Stimulated activated naive CD8-positive, alpha-beta T cell treated with anti-CD3 and anti-CD28 coated beads, Interleukin-15, Interleukin-2, amounts not matched to agents 100 ng/mL and 50 ng/mL, for 24 hours (primary cell): Measurements from ENCODE around the gene ECEL1.

Source experiments
- H3K27ac Mint-ChIP-seq: one replicate; pipeline ENCODE4 v1.8.0; 2021; ENCODE audit warnings: mild to moderate bottlenecking, mixed read lengths
- H3K27me3 Mint-ChIP-seq: one replicate; pipeline ENCODE4 v1.8.0; 2021; ENCODE audit warnings: mixed read lengths
- H3K36me3 Mint-ChIP-seq: one replicate; pipeline ENCODE4 v1.8.0; 2021; ENCODE audit warnings: low read depth, mixed read lengths
- H3K4me1 Mint-ChIP-seq: one replicate; pipeline ENCODE4 v1.8.0; 2021; ENCODE audit warnings: low read depth, mixed read lengths
- H3K4me3 Mint-ChIP-seq: one replicate; pipeline ENCODE4 v1.8.0; 2021; ENCODE audit warnings: mild to moderate bottlenecking, mixed read lengths
- H3K9me3 Mint-ChIP-seq: one replicate; pipeline ENCODE4 v1.8.0; 2021; ENCODE audit warnings: mixed read lengths

Gene ECEL1

DNA sequence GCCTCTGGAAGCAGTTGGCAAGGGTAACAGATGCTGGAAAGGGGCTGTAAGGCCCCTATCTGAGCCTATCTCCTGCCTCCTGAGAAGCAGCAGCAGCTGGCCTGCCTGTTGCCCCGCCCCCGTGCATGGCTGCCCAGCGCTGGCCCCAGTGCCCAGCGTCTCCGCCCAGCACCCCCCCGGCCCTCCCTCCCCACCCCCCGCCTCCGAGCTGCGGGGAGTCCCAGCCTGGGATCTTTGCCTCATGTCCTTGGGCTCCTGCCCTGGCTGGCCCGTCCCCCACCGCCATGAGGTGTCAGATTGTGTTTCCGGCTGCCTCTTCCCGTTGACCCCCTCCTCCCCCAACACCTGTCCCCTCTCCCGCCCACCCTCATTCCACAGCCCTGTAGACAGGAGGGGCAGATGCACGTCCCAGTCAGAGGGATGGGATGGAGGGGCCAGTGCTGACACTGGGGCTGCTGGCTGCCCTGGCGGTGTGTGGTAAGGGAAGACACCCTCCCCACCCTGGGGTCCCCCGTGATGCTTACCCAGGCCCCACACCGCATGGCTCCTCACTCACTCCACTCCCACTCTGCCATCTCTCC lies 38.2 kb upstream of the ECEL1 start, which contains the start of gene CHRND:
CHRND (plus strand) TSS at position 370 of the 581 bp plus-strand sequence; CDS start at position 426, 56 bp downstream.
- H3K27ac Mint-ChIP-seq = no peak within 1 kb of the TSS
- H3K4me3 Mint-ChIP-seq = no peak within 1 kb of the TSS
- peaks cover 30% of the 10 kb centered on the region for H3K27me3 Mint-ChIP-seq

GRCh38 chr2:232525199-232525598 lies 37.6 kb upstream of the ECEL1 start:
- no peaks in the 10 kb centered on the region for H3K9me3 Mint-ChIP-seq
- H3K27me3 Mint-ChIP-seq = peaks cover 33% of the 10 kb centered on the region
- H3K36me3 Mint-ChIP-seq = no peaks in the 10 kb centered on the region
- H3K4me3 Mint-ChIP-seq = no peak overlapping the region
- H3K27ac Mint-ChIP-seq = no peak overlapping the region
- H3K4me1 Mint-ChIP-seq = peaks cover 22% of the 10 kb centered on the region

More for the DNA sequence above, 38.2 kb upstream of the ECEL1 start, which contains the start of gene CHRND:
- no peaks in the 10 kb centered on the region for H3K36me3 Mint-ChIP-seq
- no peaks in the 10 kb centered on the region for H3K9me3 Mint-ChIP-seq
- peaks cover 22% of the 10 kb centered on the region for H3K4me1 Mint-ChIP-seq

- H3K9me3 Mint-ChIP-seq = no peaks in the 10 kb centered on the region
- no peaks in the 10 kb centered on the region for H3K36me3 Mint-ChIP-seq
- H3K4me3 Mint-ChIP-seq = no peak overlapping the region
- peaks cover 22% of the 10 kb centered on the region for H3K4me1 Mint-ChIP-seq
- peaks cover 34% of the 10 kb centered on the region for H3K27me3 Mint-ChIP-seq
- no peak overlapping the region for H3K27ac Mint-ChIP-seq
These were observed 37.1 kb upstream of the ECEL1 start for GRCh38 chr2:232524771-232525170.

DNA sequence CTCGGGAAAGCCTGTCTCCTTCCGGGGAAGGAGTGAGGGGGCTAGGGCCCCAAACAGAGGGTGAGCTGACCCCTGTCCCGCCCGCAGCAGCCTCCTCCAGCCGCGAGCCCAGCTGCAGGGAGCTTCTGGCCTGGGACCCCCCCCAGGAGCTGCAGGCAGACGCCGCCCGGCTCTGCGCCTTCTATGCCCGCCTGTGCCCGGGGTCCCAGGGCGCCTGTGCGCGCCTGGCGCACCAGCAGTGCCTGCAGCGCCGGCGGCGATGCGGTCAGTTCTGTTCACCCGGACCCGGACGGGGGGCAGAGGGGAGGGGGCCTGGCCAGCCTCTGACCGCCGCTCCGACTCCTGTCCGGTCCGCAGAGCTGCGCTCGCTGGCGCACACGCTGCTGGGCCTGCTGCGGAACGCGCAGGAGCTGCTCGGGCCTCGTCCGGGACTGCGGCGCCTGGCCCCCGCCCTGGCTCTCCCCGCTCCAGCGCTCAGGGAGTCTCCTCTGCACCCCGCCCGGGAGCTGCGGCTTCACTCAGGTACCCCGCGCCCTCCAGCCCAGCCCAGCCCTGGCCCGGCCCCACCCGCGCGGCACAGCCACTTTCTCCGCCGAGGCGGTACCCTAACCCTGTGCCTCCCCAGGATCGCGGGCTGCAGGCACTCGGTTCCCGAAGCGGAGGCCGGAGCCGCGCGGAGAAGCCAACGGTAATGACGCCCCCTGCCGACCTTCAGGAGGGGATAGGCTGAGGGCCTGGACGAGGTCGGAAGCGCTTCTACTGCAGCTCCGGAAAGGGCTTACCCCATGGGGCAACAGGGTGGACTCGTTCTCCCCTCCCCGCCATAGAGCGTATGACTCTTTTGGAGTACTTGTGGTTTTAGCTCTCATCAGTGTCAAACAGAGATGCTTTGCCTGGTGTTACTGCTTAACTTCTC lies 36.3 kb upstream of the ECEL1 start:
- H3K4me3 Mint-ChIP-seq = no peak overlapping the region
- peaks cover 17% of the 10 kb centered on the region for H3K4me1 Mint-ChIP-seq
- H3K36me3 Mint-ChIP-seq = no peaks in the 10 kb centered on the region
- H3K27ac Mint-ChIP-seq = no peak overlapping the region
- H3K27me3 Mint-ChIP-seq = peaks cover 38% of the 10 kb centered on the region
- H3K9me3 Mint-ChIP-seq = no peaks in the 10 kb centered on the region

DNA sequence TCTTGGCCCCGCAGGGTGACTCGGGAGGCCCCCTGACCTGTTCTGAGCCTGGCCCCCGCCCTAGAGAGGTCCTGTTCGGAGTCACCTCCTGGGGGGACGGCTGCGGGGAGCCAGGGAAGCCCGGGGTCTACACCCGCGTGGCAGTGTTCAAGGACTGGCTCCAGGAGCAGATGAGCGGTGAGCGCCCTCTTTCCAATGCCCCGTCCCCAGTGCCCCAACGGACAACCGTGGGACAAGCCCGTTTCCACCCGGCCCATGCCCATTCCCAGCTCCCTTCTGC lies 35.7 kb upstream of the ECEL1 start:
- H3K27ac Mint-ChIP-seq = no peak overlapping the region
- no peaks in the 10 kb centered on the region for H3K9me3 Mint-ChIP-seq
- H3K4me1 Mint-ChIP-seq = peaks cover 11% of the 10 kb centered on the region
- H3K4me3 Mint-ChIP-seq = no peak overlapping the region
- H3K36me3 Mint-ChIP-seq = no peaks in the 10 kb centered on the region
- H3K27me3 Mint-ChIP-seq = peaks cover 33% of the 10 kb centered on the region

GRCh38 chr2:232522623-232523401 lies 35.2 kb upstream of the ECEL1 start:
- Mint-ChIP-seq H3K4me1 (peaks cover 9% of the 10 kb centered on the region), H3K9me3 (no peaks in the 10 kb centered on the region), H3K27ac (no peak overlapping the region), H3K36me3 (no peaks in the 10 kb centered on the region), H3K4me3 (no peak overlapping the region), H3K27me3 (peaks cover 31% of the 10 kb centered on the region)

DNA sequence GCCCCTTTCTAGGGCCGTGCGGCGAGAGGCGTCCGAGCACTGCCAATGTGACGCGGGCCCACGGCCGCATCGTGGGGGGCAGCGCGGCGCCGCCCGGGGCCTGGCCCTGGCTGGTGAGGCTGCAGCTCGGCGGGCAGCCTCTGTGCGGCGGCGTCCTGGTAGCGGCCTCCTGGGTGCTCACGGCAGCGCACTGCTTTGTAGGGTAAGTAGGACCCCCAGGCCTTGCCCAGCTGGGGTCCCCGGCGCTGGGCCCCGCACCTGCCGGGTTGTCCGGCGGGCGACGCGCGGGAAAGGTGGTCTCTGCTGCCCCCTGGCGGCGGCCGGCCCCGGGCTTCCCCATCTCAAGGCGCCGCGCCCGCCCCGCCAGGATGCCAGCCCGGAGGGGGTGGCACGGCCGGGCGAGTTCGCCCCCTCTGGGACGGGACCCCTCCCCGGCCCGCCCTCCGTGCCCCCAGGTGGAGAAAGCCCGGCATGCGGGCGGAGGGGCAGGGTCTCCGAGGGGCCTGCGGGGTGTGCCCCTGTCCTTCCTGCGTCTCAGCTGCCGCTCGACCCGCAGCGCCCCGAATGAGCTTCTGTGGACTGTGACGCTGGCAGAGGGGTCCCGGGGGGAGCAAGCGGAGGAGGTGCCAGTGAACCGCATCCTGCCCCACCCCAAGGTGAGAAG lies 34.5 kb upstream of the ECEL1 start:
- H3K4me1 Mint-ChIP-seq = peaks cover 9% of the 10 kb centered on the region
- H3K27me3 Mint-ChIP-seq = peaks cover 32% of the 10 kb centered on the region
- no peaks in the 10 kb centered on the region for H3K9me3 Mint-ChIP-seq
- no peak overlapping the region for H3K4me3 Mint-ChIP-seq
- H3K27ac Mint-ChIP-seq = no peak overlapping the region
- H3K36me3 Mint-ChIP-seq = no peaks in the 10 kb centered on the region

DNA sequence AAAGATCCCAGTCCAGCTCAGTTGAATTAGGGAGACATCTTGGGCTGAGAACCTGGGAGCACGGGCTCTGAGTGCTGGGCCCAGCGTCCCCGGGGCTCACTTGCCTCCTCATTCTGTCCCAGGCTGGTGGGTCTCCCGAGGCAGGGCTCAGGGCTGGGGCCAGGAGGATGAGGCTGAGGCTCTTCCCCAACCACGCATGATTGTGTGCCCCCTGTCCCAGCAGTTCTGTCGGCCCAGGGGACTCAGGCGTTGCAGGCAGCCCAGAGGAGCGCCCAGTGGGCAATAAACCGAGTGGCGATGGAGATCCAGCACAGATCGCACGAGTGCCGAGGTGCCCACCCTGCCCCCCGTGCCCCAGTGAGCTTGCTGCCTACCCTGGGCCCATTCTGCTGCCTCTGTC lies 33.5 kb upstream of the ECEL1 start:
- no peak overlapping the region for H3K27ac Mint-ChIP-seq
- H3K4me3 Mint-ChIP-seq = no peak overlapping the region
- H3K27me3 Mint-ChIP-seq = peaks cover 34% of the 10 kb centered on the region
- no peaks in the 10 kb centered on the region for H3K9me3 Mint-ChIP-seq
- H3K36me3 Mint-ChIP-seq = no peaks in the 10 kb centered on the region
- peaks cover 9% of the 10 kb centered on the region for H3K4me1 Mint-ChIP-seq

DNA sequence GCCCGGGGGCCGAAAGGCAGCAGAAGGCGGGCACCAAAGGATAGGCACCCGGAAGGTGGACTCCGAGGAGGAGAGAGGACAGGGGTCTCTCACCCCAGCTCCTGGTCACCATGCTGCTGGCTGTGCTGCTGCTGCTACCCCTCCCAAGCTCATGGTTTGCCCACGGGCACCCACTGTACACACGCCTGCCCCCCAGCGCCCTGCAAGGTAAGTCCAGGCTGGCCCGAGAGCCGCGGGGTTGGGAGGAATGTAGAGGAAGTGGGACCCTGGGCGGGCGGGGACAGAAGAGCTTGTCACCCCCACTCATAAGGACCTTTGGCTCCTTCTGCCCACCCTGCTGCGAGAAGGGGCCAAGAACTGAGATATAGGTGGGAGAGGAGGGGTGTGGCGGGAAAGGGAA lies 32.9 kb upstream of the ECEL1 start:
- Mint-ChIP-seq H3K9me3 (no peaks in the 10 kb centered on the region), H3K27me3 (peaks cover 34% of the 10 kb centered on the region), H3K27ac (no peak overlapping the region), H3K4me1 (peaks cover 9% of the 10 kb centered on the region), H3K4me3 (no peak overlapping the region), H3K36me3 (no peaks in the 10 kb centered on the region)

GRCh38 chr2:232519581-232520438 lies 32.2 kb upstream of the ECEL1 start, which contains the start of gene PRSS56:
Gene PRSS56 (plus strand): TSS chr2:232520388. CDS start chr2:232520599, 211 bp downstream.
- Mint-ChIP-seq H3K9me3 (no peaks in the 10 kb centered on the region), H3K4me1 (peaks cover 9% of the 10 kb centered on the region), H3K4me3 (no peak within 1 kb of the TSS), H3K27me3 (peaks cover 34% of the 10 kb centered on the region), H3K27ac (no peak within 1 kb of the TSS), H3K36me3 (no peaks in the 10 kb centered on the region)

- Mint-ChIP-seq H3K27me3 (peaks cover 28% of the 10 kb centered on the region), H3K36me3 (no peaks in the 10 kb centered on the region), H3K9me3 (no peaks in the 10 kb centered on the region), H3K27ac (no peak overlapping the region), H3K4me3 (no peak overlapping the region), H3K4me1 (peaks cover 9% of the 10 kb centered on the region)
These were observed 31.2 kb upstream of the ECEL1 start for GRCh38 chr2:232518844-232519243.

- Mint-ChIP-seq H3K36me3 (no peaks in the 10 kb centered on the region), H3K27ac (no peak overlapping the region), H3K9me3 (no peaks in the 10 kb centered on the region), H3K4me1 (peaks cover 2% of the 10 kb centered on the region), H3K4me3 (no peak overlapping the region), H3K27me3 (peaks cover 20% of the 10 kb centered on the region)
These were observed 28.9 kb upstream of the ECEL1 start for GRCh38 chr2:232516551-232516950.

DNA sequence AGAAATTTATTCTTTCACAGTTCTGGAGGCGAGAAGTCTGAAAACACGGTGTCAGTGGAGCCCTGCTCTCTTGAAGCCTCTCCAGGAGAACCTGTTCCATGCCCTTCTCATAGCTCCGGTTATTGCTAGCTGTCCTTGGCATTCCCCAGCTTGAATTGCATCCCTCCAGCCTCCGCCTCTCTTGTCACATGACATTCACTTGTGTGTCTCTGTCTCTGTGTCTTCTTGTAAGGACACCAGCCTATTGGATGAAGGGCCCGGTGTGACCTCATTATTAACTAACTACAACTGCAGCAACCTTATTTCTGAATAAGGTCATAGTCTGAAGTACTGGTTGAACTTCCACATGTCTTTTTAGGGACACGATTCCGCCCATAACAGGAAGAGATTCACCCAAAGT lies 28.0 kb upstream of the ECEL1 start:
- H3K9me3 Mint-ChIP-seq = no peaks in the 10 kb centered on the region
- no peaks in the 10 kb centered on the region for H3K36me3 Mint-ChIP-seq
- H3K27me3 Mint-ChIP-seq = peaks cover 14% of the 10 kb centered on the region
- no peak overlapping the region for H3K4me3 Mint-ChIP-seq
- no peaks in the 10 kb centered on the region for H3K4me1 Mint-ChIP-seq
- H3K27ac Mint-ChIP-seq = no peak overlapping the region

DNA sequence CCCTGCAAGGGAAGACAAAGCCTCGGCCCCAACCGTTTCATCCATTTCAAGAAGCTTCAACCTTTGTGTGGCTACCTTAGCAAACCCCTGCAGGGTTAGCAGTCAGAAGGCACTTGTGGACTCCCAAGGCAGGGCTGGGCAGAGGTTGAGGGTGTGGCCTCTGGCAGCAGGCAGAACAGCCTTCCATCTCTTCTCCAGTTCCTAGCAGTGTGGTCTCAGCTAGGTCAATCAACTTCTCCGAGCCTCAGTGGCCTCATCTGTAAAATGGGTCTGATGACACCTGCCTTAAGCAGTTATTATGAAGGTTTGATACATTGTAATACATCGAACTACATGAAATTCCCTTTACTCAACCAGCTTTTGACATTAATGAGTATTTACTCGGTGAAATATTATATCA lies 25.7 kb upstream of the ECEL1 start:
- H3K4me1 Mint-ChIP-seq = no peaks in the 10 kb centered on the region
- H3K36me3 Mint-ChIP-seq = no peaks in the 10 kb centered on the region
- no peak overlapping the region for H3K4me3 Mint-ChIP-seq
- peaks cover 7% of the 10 kb centered on the region for H3K27me3 Mint-ChIP-seq
- no peak overlapping the region for H3K27ac Mint-ChIP-seq
- H3K9me3 Mint-ChIP-seq = no peaks in the 10 kb centered on the region
